Endodermal cell (in vitro differentiated cells): ENCODE data around the gene ACTN3. TPM values are rescaled to one million over a fixed set of nuclear protein-coding genes. Genes with fewer than 3 reads are reported as not detected.
A peak's percentile ranks its signal among the peaks of the same experiment; 100 is the strongest.

Experiments used
- DNase-seq: peaks from one replicate; pipeline ENCODE4 v3.0.0-alpha.2; 2017
- H3K27ac ChIP-seq: 2 replicates; pipeline ENCODE4 v1.5.1; 2013; ENCODE audit warnings: mild to moderate bottlenecking, low read depth, low read length, moderate library complexity
- H3K27me3 ChIP-seq: 2 replicates; pipeline ENCODE4 v1.6.1; 2013; ENCODE audit warnings: mild to moderate bottlenecking, low read length, moderate library complexity; ENCODE audit not compliant: insufficient read depth, control insufficient read depth, poor library complexity, severe bottlenecking
- H3K36me3 ChIP-seq: 2 replicates; pipeline ENCODE4 v1.7.0; 2013; ENCODE audit warnings: mild to moderate bottlenecking, low read length, moderate library complexity; ENCODE audit not compliant: control insufficient read depth, insufficient read depth
- H3K4me1 ChIP-seq: one replicate; pipeline ENCODE4 v1.7.0; 2013; ENCODE audit warnings: low read length; ENCODE audit not compliant: control insufficient read depth, insufficient read depth
- H3K4me3 ChIP-seq: 2 replicates; pipeline ENCODE4 v1.5.1; 2013; ENCODE audit warnings: mild to moderate bottlenecking, low read length, moderate library complexity
- H3K9ac ChIP-seq: 2 replicates; pipeline ENCODE4 v1.6.1; 2013; ENCODE audit warnings: mild to moderate bottlenecking, low read length, moderate library complexity; ENCODE audit not compliant: poor library complexity, severe bottlenecking; ENCODE audit errors: extremely low read depth
- H3K9me3 ChIP-seq: 2 replicates; pipeline ENCODE4 v1.6.1; 2013; ENCODE audit warnings: mild to moderate bottlenecking, low read length, moderate library complexity; ENCODE audit not compliant: control insufficient read depth
- H3K27ac Mint-ChIP-seq: 2 replicates; pipeline ENCODE4 v1.8.0; 2020; ENCODE audit warnings: mixed read lengths
- H3K27me3 Mint-ChIP-seq: 2 replicates; pipeline ENCODE4 v1.8.0; 2021; ENCODE audit warnings: mild to moderate bottlenecking, mixed read lengths; ENCODE audit not compliant: insufficient read depth
- H3K36me3 Mint-ChIP-seq: 2 replicates; pipeline ENCODE4 v1.8.0; 2020; ENCODE audit warnings: low read depth, mixed read lengths
- H3K4me1 Mint-ChIP-seq: 2 replicates; pipeline ENCODE4 v1.8.0; 2020; ENCODE audit warnings: mixed read lengths
- H3K4me3 Mint-ChIP-seq: 2 replicates; pipeline ENCODE4 v1.8.0; 2020; ENCODE audit warnings: mild to moderate bottlenecking, moderate library complexity, mixed read lengths
- H3K9me3 Mint-ChIP-seq: 2 replicates; pipeline ENCODE4 v1.8.0; 2020; ENCODE audit warnings: mild to moderate bottlenecking, mixed read lengths
- CTCF ChIP-seq: fragments of 200-600 bp; sonication (generic); conservative IDR thresholded peaks from 2 replicates; pipeline ENCODE4 v1.5.0; 2021; ENCODE audit warnings: antibody characterized with exemption, mild to moderate bottlenecking
- WGBS, 2 experiments: methylation state at CpG; one replicate each; pipeline versions ENCODE4 v1.1.5 to v1.1.7; 2013; ENCODE audit warnings: missing lambda C conversion rate in 2 of 2, mixed read lengths in 1 of 2; ENCODE audit not compliant: insufficient coverage in 1 of 2, insufficient read length in 1 of 2; 5-methylcytosine and 5-hydroxymethylcytosine counted together
- total RNA-seq, 2 donors: library from RNA; stranded (reverse); fragmentation: NEBNext Ultra II Directional in 1 of 2; extraction: Animal tissue kit (Norgen Biotek cat#: 25700) in 1 of 2; gene quantifications; 2 replicates in 1 of 2; 3 replicates in 1 of 2; pipeline ENCODE4 v1.2.1, GENCODE V29; 2021

ACTN3 gene
- total RNA-seq, 2 donors from 2014 or later, result 1.7 to 5.3 TPM

- peaks cover 30% of the 10 kb centered on the region for H3K36me3 Mint-ChIP-seq
- DNase-seq, result no peak
- Histone ChIP-seq H3K4me3 (no peak overlapping the region), H3K36me3 (peaks cover 8% of the 10 kb centered on the region), H3K27me3 (no peaks in the 10 kb centered on the region), H3K9ac (no peak overlapping the region), H3K4me1 (no peaks in the 10 kb centered on the region), H3K27ac (no peak overlapping the region), H3K9me3 (no peaks in the 10 kb centered on the region)
- no peaks in the 10 kb centered on the region for H3K9me3 Mint-ChIP-seq
- no peaks in the 10 kb centered on the region for H3K27me3 Mint-ChIP-seq
- no peak overlapping the region for H3K27ac Mint-ChIP-seq
- TF ChIP-seq CTCF, result no peak
- H3K4me1 Mint-ChIP-seq, result no peaks in the 10 kb centered on the region
- whole genome bisulfite sequencing, 2 experiments, result 90 to 93% methylated on average over 6 to 11 of the region's 11 CpGs
- no peak overlapping the region for H3K4me3 Mint-ChIP-seq
Measured at GRCh38 chr11:66531841-66532240, 14.9 kb upstream of the ACTN3 start.

GRCh38 chr11:66532784-66533183 lies 13.9 kb upstream of the ACTN3 start:
- Histone ChIP-seq H3K4me3 (no peak overlapping the region), H3K27ac (no peak overlapping the region), H3K4me1 (no peaks in the 10 kb centered on the region), H3K27me3 (no peaks in the 10 kb centered on the region), H3K9ac (no peak overlapping the region), H3K36me3 (peaks cover 8% of the 10 kb centered on the region), H3K9me3 (no peaks in the 10 kb centered on the region)
- H3K9me3 Mint-ChIP-seq, result no peaks in the 10 kb centered on the region
- no peak for DNase-seq
- H3K4me1 Mint-ChIP-seq, result no peaks in the 10 kb centered on the region
- WGBS, 2 experiments, result 86 to 90% methylated on average over 3 to 5 of the region's 6 CpGs
- H3K36me3 Mint-ChIP-seq, result peaks cover 30% of the 10 kb centered on the region
- no peak overlapping the region for H3K4me3 Mint-ChIP-seq
- H3K27ac Mint-ChIP-seq, result no peak overlapping the region
- H3K27me3 Mint-ChIP-seq, result no peaks in the 10 kb centered on the region
- TF ChIP-seq CTCF, result no peak

GRCh38 chr11:66539170-66539869 lies 7.4 kb upstream of the ACTN3 start:
- Histone ChIP-seq H3K27ac (peak overlapping the region; percentile 5), H3K9ac (no peak overlapping the region), H3K4me1 (no peaks in the 10 kb centered on the region), H3K36me3 (peaks cover 8% of the 10 kb centered on the region), H3K9me3 (no peaks in the 10 kb centered on the region), H3K27me3 (no peaks in the 10 kb centered on the region), H3K4me3 (no peak overlapping the region)
- no peak overlapping the region for H3K4me3 Mint-ChIP-seq
- H3K27ac Mint-ChIP-seq, result peak overlapping the region; percentile 17
- peaks cover 11% of the 10 kb centered on the region for H3K4me1 Mint-ChIP-seq
- 88 to 91% methylated on average over 14 to 16 of the region's 16 CpGs for WGBS, 2 experiments
- peaks cover 47% of the 10 kb centered on the region for H3K36me3 Mint-ChIP-seq
- H3K27me3 Mint-ChIP-seq, result no peaks in the 10 kb centered on the region
- TF ChIP-seq CTCF, result no peak
- no peak for DNase-seq
- no peaks in the 10 kb centered on the region for H3K9me3 Mint-ChIP-seq
